AML-193 (cell line): ENCODE measurements around the gene P2RX1.
"Not testable (repeated sequence)": the region's sequence is repeated elsewhere in the genome, so short reads cannot be mapped to it uniquely, and the experiment has no call there.

Experiments used
- DNase-seq, 2 experiments: peaks; one replicate each; lab custom pipeline; 2025; lab: John Stamatoyannopoulos, UW

Gene P2RX1

DNA sequence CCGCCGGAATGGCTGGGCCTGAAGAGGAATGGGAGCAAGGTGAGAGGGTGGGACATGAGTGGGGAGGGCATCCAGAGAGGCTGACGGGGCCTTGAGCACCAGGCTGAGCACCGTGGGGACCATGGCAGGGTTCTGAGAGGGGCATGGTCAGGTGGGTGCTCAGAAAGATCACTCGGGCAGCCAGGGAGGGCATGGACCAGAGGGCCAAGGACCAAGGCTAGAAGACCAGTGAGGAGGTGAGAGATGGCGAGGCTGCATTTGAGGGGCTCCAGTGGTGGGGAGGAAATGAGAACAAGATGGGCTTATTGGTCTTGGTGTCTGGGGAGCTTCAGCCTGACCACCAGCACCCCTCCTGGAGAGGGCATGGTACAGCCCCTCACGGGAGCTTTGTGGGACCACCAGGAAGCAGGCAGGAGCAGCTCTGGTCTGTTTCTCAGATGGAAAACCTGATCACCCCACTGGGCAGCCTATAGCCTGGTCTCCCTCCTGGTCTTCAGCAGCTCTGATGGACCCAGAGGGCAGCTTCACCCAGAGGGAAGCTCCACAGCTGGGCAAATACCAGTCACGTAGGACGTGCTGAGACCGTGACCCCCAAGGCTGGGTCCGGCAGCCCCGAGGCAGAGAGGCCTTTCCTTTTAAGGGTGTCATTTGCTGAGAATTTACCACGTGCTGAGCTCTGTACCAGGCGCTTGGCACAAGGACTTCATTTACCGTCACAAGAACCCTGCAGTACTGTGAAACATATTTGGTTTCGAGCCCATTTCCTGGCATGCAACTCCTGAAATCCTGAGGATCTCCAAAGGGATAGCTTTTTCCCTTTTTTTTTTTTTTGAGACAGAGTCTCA, 58.8 kb downstream of the P2RX1 start:
- no peak for DNase-seq

DNA sequence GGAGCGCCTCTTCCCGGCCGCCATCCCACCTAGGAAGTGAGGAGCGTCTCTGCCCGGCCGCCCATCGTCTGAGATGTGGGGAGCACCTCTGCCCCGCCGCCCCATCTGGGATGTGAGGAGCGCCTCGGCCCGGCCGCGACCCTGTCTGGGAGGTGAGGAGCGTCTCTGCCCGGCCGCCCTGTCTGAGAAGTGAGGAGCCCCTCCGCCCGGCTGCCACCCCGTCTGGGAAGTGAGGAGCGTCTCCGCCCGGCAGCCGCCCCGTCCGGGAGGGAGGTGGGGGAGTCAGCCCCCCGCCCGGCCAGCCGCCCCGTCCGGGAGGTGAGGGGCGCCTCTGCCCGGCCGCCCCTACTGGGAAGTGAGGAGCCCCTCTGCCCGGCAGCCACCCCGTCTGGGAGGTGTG, 62.1 kb downstream of the P2RX1 start:
- DNase-seq, result not testable (repeated sequence)

DNA sequence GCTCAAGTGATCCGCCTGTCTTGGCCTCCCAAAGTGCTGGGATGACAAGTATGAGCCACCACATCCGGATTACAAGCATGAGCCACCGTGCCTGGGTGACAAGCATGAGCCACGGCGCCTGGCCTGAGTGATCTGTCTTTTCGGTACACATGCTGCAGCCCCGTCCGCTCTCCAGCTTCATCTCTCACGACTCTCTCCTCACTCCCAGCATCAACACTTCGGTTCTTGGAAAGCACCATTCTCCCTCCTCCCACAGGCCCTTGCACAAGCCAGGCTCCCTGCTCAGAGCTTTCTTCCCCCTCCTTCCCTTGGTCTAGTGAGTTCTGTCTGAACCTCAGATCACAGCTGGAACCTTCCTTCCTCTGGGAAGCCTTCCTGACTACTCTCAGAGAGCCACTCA, 63.7 kb downstream of the P2RX1 start:
- no peak for DNase-seq

DNA sequence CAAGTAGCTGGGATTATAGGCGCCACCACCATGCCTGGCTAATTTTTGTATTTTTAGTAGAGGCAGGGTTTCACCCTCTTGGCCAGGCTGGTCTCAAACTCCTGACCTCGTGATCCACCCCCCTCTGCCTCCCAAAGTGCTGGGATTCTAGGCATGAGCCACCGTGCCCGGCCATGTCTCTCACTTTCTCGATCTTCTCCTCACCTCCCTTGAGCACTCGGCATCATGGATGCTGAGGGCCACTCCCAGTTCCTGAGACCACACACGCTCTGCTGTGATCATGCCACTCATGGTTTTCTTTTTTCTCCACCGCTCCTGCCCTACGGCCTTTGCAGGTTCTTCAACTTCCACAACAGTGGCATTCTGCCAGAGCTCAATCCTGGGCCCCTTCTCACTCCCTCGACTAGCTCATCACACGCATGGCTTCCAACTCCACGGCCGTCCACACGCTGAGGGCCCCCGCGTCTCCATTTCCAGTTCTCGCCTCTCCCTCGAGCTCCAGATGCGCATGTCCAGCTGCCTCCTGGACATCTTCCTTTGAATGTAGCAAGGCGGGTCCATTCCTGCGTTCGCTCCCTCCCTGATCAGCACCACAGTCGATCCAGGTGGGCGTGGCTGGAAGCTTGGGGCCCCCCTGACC, 64.7 kb downstream of the P2RX1 start:
- DNase-seq, result no peak

DNA sequence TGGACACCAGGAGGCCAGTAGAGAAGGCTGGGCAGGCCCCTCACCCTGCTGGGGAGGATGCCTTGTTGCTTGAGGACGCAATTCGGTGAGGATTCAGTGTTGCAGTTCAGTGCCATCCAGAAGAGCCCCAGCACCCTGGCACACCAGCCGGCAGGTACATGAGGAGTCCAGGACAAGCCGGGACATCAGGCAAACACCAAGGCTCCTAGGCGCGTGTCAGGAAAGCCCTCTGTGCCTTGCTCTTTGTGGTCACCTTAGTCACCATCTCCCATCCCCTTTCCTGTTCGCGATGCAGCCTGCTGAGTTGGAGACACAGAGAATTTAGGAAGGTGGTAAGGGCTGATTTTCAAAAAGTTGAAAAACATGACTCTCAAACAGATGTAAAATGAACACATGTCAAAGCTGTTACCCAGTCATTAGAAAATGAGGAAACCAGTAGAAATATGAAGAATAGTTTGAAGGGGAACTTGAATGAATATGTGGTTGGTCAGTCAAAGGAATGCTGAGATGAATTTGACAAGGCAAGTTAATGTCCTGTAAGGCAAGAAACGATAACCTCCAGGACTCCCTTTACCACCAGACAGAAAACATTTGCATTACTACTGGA, 67.9 kb downstream of the P2RX1 start:
- peak in 1 of 2 experiments; percentile 9 for DNase-seq

DNA sequence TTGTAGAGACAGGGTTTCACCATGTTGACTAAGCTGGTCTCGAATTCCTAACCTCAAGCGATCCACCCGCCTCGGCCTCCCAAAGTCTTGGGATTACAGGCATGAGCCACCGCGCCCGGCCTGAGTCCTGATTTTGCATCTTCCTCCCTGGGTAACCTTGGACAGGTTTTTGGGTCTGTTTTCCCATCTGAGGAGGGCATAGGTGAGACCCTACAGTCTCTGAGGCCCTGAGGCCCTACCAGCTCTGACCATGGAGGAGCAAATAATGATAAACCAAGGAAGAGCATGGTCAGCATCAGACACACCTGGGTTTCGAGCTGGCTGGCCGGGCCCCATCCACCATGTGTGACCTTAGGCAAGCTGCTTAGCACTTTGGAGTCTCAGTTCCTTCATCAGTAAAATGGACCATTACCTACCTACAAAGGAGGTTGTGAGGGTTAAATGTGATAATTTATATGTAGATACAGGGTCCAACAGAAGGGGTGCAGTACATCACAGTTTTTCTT, 69.0 kb downstream of the P2RX1 start:
- DNase-seq, result no peak
